ENCODE measurements around the gene ABLIM1. TPM values are rescaled to one million over a fixed set of nuclear protein-coding genes. Genes with fewer than 3 reads are reported as not detected.

Gene ABLIM1
- total and polyA plus RNA-seq, 10 of the 15 experiments (the other 5 are each of a cell fraction or from before 2014, with no cell fraction given): 14.2 to 50.5 (median 28.1) TPM

DNA sequence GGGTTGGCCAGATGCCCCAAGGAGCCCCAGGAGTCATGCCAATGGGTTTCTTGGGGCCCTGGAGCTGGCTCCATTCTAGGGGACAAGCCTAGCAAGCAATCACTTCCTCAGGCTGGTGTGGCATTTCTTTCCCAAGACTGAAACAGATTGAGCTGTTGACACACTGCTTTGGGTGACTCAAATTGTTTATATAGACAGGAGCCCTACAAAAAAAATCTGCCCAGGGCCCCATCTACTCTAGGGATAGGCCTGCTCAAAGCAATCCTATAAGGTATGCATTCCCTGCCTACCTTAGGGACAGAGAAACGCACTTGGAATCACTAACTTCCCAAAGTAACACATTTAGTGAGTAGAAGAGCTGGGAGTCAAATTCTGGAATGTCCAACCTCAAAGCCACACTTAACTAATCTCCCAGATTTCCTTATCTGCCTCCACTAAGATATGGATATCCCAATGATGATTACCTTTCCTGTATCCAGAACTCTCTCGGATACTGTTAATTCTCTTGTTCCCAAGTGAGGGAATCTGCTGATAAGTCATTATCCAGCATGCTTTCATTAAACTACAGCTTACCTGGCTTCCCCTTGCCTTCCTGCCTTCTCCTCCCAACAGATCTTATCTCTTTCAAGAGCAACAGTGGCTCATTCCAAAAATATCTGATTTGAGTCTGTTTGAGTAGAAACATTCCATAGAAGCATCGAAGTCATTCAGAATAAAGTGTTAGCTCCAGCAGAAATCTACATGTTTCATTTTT lies 3.1 kb downstream of the ABLIM1 start (continued):
- TF ChIP-seq ELK1 (IDR thresholded peaks at IDR 0.05; ENCODE audit: low read depth, low read length) (no peak), ATF3 (IDR thresholded peaks at IDR 0.05; ENCODE audit: borderline replicate concordance, extremely low read depth, low read depth, low read length) (no peak), CREM (IDR thresholded peaks at IDR 0.05; ENCODE audit: low read depth) (no peak), EZH2 (IDR thresholded peaks at IDR 0.05; ENCODE audit: borderline replicate concordance, control insufficient read depth, low read depth, low read length) (no peak), FOXK2 (IDR thresholded peaks at IDR 0.05) (no peak), ESRRA (IDR thresholded peaks at IDR 0.05; ENCODE audit: low read length) (no peak)

- Histone ChIP-seq H3K4me2 (ENCODE audit: control insufficient read depth, insufficient read depth) (no peak overlapping the region), H3K9ac (ENCODE audit: control insufficient read depth, insufficient read depth, low read length) (no peak overlapping the region), H2AFZ (ENCODE audit: control insufficient read depth, low read depth, low read length) (no peak overlapping the region), H3K36me3 (ENCODE audit: control insufficient read depth in 2 of 2, insufficient read depth in 2 of 2, low read length in 1 of 2) (no peaks in the 10 kb centered on the region), H4K20me1 (ENCODE audit: control insufficient read depth, insufficient read depth) (no peaks in the 10 kb centered on the region), H3K27me3 (replicated peaks in 1 of 2; ENCODE audit: control insufficient read depth in 2 of 2, insufficient read depth in 2 of 2, low read length in 1 of 2) (no peaks in the 10 kb centered on the region; a peak in 3 of 4 replicates), H3K4me3 (no peak overlapping the region), H3K9me3 (replicated peaks; ENCODE audit: control insufficient read depth, insufficient read depth, low read length) (no peaks in the 10 kb centered on the region), H3K4me1 (ENCODE audit: control insufficient read depth, insufficient read depth, low read length) (no peaks in the 10 kb centered on the region), H3K79me2 (ENCODE audit: control insufficient read depth, insufficient read depth, low read length) (no peaks in the 10 kb centered on the region), H3K27ac (ENCODE audit: control insufficient read depth, insufficient read depth) (no peak overlapping the region)
- ATAC-seq: no peak
- POLR2A ChIA-PET: no interaction called here
- in situ Hi-C loops (cut with MboI) (no loop called here), intact Hi-C loops (cut with micrococcal nuclease; ENCODE audit: unreplicated experiment) (no loop called here)
- BruUV-seq (replicated peaks): no TSS peak
- CTCF ChIA-PET: interaction anchor here (1.0 kb wide), 1 partner anchor 182 kb away, joined by 3 read pairs; no protein-coding TSS in a partner anchor
- SMC1A ChIA-PET (ENCODE audit: uncharacterized antibody, unreplicated experiment): no interaction called here
- DNase-seq (ENCODE audit: low read depth, low spot score): no peak
- FAIRE-seq: no peak
- WGBS (ENCODE audit: insufficient coverage, insufficient replicate concordance, low lambda C conversion rate, missing lambda C conversion rate): 59% methylated on average over 4 of the region's 4 CpGs
- RAD21 ChIA-PET (ENCODE audit: unreplicated experiment): no interaction called here
- no peak for TF ChIP-seq NFYA (IDR thresholded peaks at IDR 0.05; ENCODE audit: borderline replicate concordance, low read depth, low read length)
- no peak for TF ChIP-seq LARP7 (IDR thresholded peaks at IDR 0.05)
- TF ChIP-seq RAD21 (IDR thresholded peaks at IDR 0.05; ENCODE audit: insufficient read depth, low read depth, low read length): no peak
- no peak for TF ChIP-seq BCLAF1 (IDR thresholded peaks at IDR 0.05)
- TF ChIP-seq RCOR1 (conservative IDR thresholded peaks at IDR 0.05; ENCODE audit: low read depth, low read length): no peak
- no peak for TF ChIP-seq SIN3A (IDR thresholded peaks at IDR 0.05; ENCODE audit: low read depth, low read length)
- TF ChIP-seq JUNB (IDR thresholded peaks at IDR 0.05): no peak
- TF ChIP-seq FOS (IDR thresholded peaks at IDR 0.05; ENCODE audit: borderline replicate concordance, extremely low read depth, insufficient read length): no peak
- no peak for TF ChIP-seq ZBTB11 (CRISPR knock-in tag; IDR thresholded peaks at IDR 0.05)
- TF ChIP-seq BCL11A (IDR thresholded peaks at IDR 0.05; ENCODE audit: low read depth, low read length): no peak
These were observed 4.1 kb downstream of the ABLIM1 start for GRCh38 chr10:114653926-114654325.
